Measurements from ENCODE around the gene CLIC5.
A peak's percentile ranks its signal among the peaks of the same experiment; 100 is the strongest.

The CLIC5 gene

GRCh38 chr6:45923831-45924391, 91.7 kb downstream of the CLIC5 start:
- DNase-seq, result no peak

GRCh38 chr6:45922728-45923351, 92.8 kb downstream of the CLIC5 start:
- peak; percentile 43 for DNase-seq

- no peak for DNase-seq
These were observed 93.9 kb downstream of the CLIC5 start for GRCh38 chr6:45921691-45922281.

GRCh38 chr6:45920819-45921511, 94.7 kb downstream of the CLIC5 start:
- no peak for DNase-seq

- no peak for DNase-seq
These were observed 98.2 kb downstream of the CLIC5 start for GRCh38 chr6:45917439-45917838.

- no peak for DNase-seq
These were observed 99.0 kb downstream of the CLIC5 start for GRCh38 chr6:45916692-45917091.

- no peak for DNase-seq
These were observed 99.7 kb downstream of the CLIC5 start for GRCh38 chr6:45915780-45916468.

- DNase-seq, result no peak
These were observed 104.0 kb downstream of the CLIC5 start for GRCh38 chr6:45911691-45912090.

GRCh38 chr6:45903959-45904358, 111.7 kb downstream of the CLIC5 start:
- DNase-seq, result no peak

- no peak for DNase-seq
These were observed 112.7 kb downstream of the CLIC5 start for GRCh38 chr6:45902984-45903383.

- no peak for DNase-seq
These were observed 113.7 kb downstream of the CLIC5 start for GRCh38 chr6:45901767-45902650.

- no peak for DNase-seq
These were observed 114.6 kb downstream of the CLIC5 start for GRCh38 chr6:45900808-45901752.

GRCh38 chr6:45899683-45899946, 116.0 kb downstream of the CLIC5 start:
- no peak for DNase-seq

GRCh38 chr6:45898941-45899682, 116.5 kb downstream of the CLIC5 start:
- no peak for DNase-seq

GRCh38 chr6:45896783-45897441, 118.7 kb downstream of the CLIC5 start:
- no peak for DNase-seq

- no peak for DNase-seq
These were observed 120.1 kb downstream of the CLIC5 start for GRCh38 chr6:45895569-45895968.

GRCh38 chr6:45892696-45893245, 122.9 kb downstream of the CLIC5 start:
- DNase-seq, result no peak

- no peak for DNase-seq
These were observed 123.5 kb downstream of the CLIC5 start for GRCh38 chr6:45892196-45892595.

- DNase-seq, result no peak
These were observed 128.9 kb downstream of the CLIC5 start for GRCh38 chr6:45886776-45887175.

GRCh38 chr6:45884336-45884735, 131.3 kb downstream of the CLIC5 start:
- no peak for DNase-seq
